NB4 (cell line): Measurements from ENCODE around the gene TPPP2.

Source experiments
- MYC ChIP-seq: IDR thresholded peaks from 2 replicates; pipeline ENCODE4 v1.6.1; 2011; ENCODE audit warnings: low read depth, low read length
- POLR2A ChIP-seq: IDR thresholded peaks from 2 replicates; pipeline ENCODE4 v1.6.1; 2011; ENCODE audit warnings: mild to moderate bottlenecking; ENCODE audit not compliant: insufficient read length; ENCODE audit errors: extremely low read depth
- TF ChIP-seq, protein P1 (sequence below): IDR thresholded peaks from one replicate; pipeline ENCODE4 v1.5.1; 2012; ENCODE audit warnings: low read depth, low read length
- TF ChIP-seq, protein P2 (sequence below): IDR thresholded peaks from 2 replicates; pipeline ENCODE4 v1.6.1; 2011; ENCODE audit warnings: low read depth, low read length

DNA sequence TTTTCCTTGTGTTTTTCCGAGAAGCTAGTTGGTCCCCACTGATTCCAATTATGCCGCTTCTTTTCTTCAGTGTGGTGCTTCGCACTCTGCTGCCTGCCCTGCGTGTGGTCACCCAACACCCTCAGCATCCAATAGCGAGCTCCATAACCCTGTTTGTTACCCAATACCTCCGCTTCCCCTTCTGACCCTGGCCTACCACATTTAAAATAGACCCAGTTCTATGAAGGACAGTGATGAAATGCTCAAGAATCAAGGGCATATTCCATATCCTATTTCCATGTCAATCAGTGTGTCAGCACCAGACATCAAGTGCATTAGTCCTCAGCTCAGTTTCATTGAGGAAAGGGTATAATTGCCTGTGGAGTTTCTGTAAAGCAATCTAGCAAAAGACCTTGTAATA, 14.7 kb upstream of the TPPP2 start:
- TF ChIP-seq, protein P1, sequence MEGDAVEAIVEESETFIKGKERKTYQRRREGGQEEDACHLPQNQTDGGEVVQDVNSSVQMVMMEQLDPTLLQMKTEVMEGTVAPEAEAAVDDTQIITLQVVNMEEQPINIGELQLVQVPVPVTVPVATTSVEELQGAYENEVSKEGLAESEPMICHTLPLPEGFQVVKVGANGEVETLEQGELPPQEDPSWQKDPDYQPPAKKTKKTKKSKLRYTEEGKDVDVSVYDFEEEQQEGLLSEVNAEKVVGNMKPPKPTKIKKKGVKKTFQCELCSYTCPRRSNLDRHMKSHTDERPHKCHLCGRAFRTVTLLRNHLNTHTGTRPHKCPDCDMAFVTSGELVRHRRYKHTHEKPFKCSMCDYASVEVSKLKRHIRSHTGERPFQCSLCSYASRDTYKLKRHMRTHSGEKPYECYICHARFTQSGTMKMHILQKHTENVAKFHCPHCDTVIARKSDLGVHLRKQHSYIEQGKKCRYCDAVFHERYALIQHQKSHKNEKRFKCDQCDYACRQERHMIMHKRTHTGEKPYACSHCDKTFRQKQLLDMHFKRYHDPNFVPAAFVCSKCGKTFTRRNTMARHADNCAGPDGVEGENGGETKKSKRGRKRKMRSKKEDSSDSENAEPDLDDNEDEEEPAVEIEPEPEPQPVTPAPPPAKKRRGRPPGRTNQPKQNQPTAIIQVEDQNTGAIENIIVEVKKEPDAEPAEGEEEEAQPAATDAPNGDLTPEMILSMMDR, result no peak
- TF ChIP-seq, protein P2, sequence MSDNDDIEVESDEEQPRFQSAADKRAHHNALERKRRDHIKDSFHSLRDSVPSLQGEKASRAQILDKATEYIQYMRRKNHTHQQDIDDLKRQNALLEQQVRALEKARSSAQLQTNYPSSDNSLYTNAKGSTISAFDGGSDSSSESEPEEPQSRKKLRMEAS, result peak; percentile 42; the same call in 1 of the 2 replicates
- TF ChIP-seq POLR2A (no peak), MYC (no peak)
